A673 (cell line): ENCODE measurements around the gene CORO2A.

Experiments used
- CTCF ChIP-seq: fragments of 300-800, 200-600 bp; sonication (generic); conservative IDR thresholded peaks from 2 replicates; pipeline ENCODE4 v1.5.1; 2017; ENCODE audit warnings: low read depth, mild to moderate bottlenecking, antibody characterized with exemption, low read length, moderate library complexity, mixed read lengths
- EZH2 ChIP-seq: fragments of 200-600 bp; sonication (generic); IDR thresholded peaks from 2 replicates; pipeline ENCODE4 v1.6.1; 2017; ENCODE audit warnings: borderline replicate concordance, low read depth, mild to moderate bottlenecking, mixed read lengths, antibody characterized with exemption, low read length; ENCODE audit not compliant: poor library complexity, severe bottlenecking

- no peak for TF ChIP-seq EZH2
- TF ChIP-seq CTCF, result peak; percentile 51
These were observed at the start of gene CORO2A for GRCh38 chr9:98192503-98193335.
